Ecto neural progenitor cell (in vitro differentiated cells): ENCODE data around the gene ZNF609.
A peak's percentile ranks its signal among the peaks of the same experiment; 100 is the strongest.

Experiments used
- DNase-seq: peaks from one replicate; pipeline ENCODE4 v3.0.0-alpha.2; 2018; ENCODE audit warnings: low spot score

Gene ZNF609

GRCh38 chr15:64698823-64699222 lies 238.4 kb downstream of the ZNF609 start:
- DNase-seq = no peak

- DNase-seq = peak; percentile 84
These were observed 239.5 kb downstream of the ZNF609 start for GRCh38 chr15:64699751-64700388.

- DNase-seq = no peak
These were observed 240.7 kb downstream of the ZNF609 start for GRCh38 chr15:64701051-64701450.

- DNase-seq = no peak
These were observed 241.3 kb downstream of the ZNF609 start for GRCh38 chr15:64701482-64702184.

GRCh38 chr15:64702816-64703631 lies 242.6 kb downstream of the ZNF609 start:
- peak; percentile 99 for DNase-seq

- no peak for DNase-seq
These were observed 243.2 kb downstream of the ZNF609 start for GRCh38 chr15:64703632-64703959.

- no peak for DNase-seq
These were observed 244.6 kb downstream of the ZNF609 start for GRCh38 chr15:64705006-64705405.

GRCh38 chr15:64706011-64706911 lies 245.9 kb downstream of the ZNF609 start:
- DNase-seq = no peak

- DNase-seq = no peak
These were observed 250.5 kb downstream of the ZNF609 start for GRCh38 chr15:64710676-64711428.

- DNase-seq = no peak
These were observed 252.0 kb downstream of the ZNF609 start for GRCh38 chr15:64712353-64712752.

GRCh38 chr15:64713592-64713991 lies 253.2 kb downstream of the ZNF609 start:
- no peak for DNase-seq

GRCh38 chr15:64716452-64716851 lies 256.1 kb downstream of the ZNF609 start:
- no peak for DNase-seq

GRCh38 chr15:64717130-64717529 lies 256.8 kb downstream of the ZNF609 start:
- no peak for DNase-seq

- no peak for DNase-seq
These were observed 257.5 kb downstream of the ZNF609 start for GRCh38 chr15:64717735-64718495.

GRCh38 chr15:64720188-64720587 lies 259.8 kb downstream of the ZNF609 start:
- no peak for DNase-seq

- DNase-seq = no peak
These were observed 269.8 kb downstream of the ZNF609 start for GRCh38 chr15:64730151-64730550.

- DNase-seq = peak; percentile 90
These were observed 270.8 kb downstream of the ZNF609 start for GRCh38 chr15:64731012-64731804.

GRCh38 chr15:64731805-64732151 lies 271.4 kb downstream of the ZNF609 start:
- no peak for DNase-seq

- no peak for DNase-seq
These were observed 271.9 kb downstream of the ZNF609 start for GRCh38 chr15:64732156-64732860.
